Neural progenitor cell (in vitro differentiated cells): ENCODE measurements around the gene CCDC81. TPM values are rescaled to one million over a fixed set of nuclear protein-coding genes. Genes with fewer than 3 reads are reported as not detected.

Experiments
- DNase-seq: peaks from one replicate; pipeline ENCODE4 v3.0.0-alpha.2; 2016; ENCODE audit warnings: low spot score
- H2AFZ ChIP-seq: fragments of 200-600 bp; sonication (generic); replicated peaks from 2 replicates; pipeline ENCODE4 v1.6.1; 2016; ENCODE audit warnings: antibody characterized with exemption
- H3F3A ChIP-seq: fragments of 200-600 bp; sonication (generic); 2 replicates; pipeline ENCODE4 v1.6.1; 2016; ENCODE audit warnings: antibody characterized with exemption, low read depth
- H3K27ac ChIP-seq: fragments of 200-600 bp; sonication (generic); 2 replicates; pipeline ENCODE4 v1.5.1; 2016; ENCODE audit warnings: mild to moderate bottlenecking
- H3K27me3 ChIP-seq: fragments of 200-600 bp; sonication (generic); 2 replicates; pipeline ENCODE4 v1.6.1; 2016; ENCODE audit warnings: mild to moderate bottlenecking, moderate library complexity
- H3K36me3 ChIP-seq: fragments of 200-600 bp; sonication (generic); 2 replicates; pipeline ENCODE4 v1.5.1; 2016
- H3K4me1 ChIP-seq: fragments of 200-600 bp; sonication (generic); 2 replicates; pipeline ENCODE4 v1.6.1; 2016; ENCODE audit warnings: mixed run types
- H3K4me2 ChIP-seq: fragments of 200-600 bp; sonication (generic); 2 replicates; pipeline ENCODE4 v1.6.1; 2016
- H3K4me3 ChIP-seq: fragments of 200-600 bp; sonication (generic); 2 replicates; pipeline ENCODE4 v1.5.1; 2016
- H3K79me2 ChIP-seq: fragments of 200-600 bp; sonication (generic); 2 replicates; pipeline ENCODE4 v1.6.1; 2016; ENCODE audit warnings: low read depth
- H3K9ac ChIP-seq: fragments of 200-600 bp; sonication (generic); 2 replicates; pipeline ENCODE4 v1.6.1; 2016
- H3K9me3 ChIP-seq: fragments of 200-600 bp; sonication (generic); 2 replicates; pipeline ENCODE4 v1.5.1; 2016; ENCODE audit warnings: low read depth
- H4K20me1 ChIP-seq: fragments of 200-600 bp; sonication (generic); 2 replicates; pipeline ENCODE4 v1.6.1; 2016; ENCODE audit warnings: low read depth
- H3K27ac Mint-ChIP-seq: 3 replicates; pipeline ENCODE4 v1.8.0; 2021; ENCODE audit warnings: mixed read lengths
- H3K27me3 Mint-ChIP-seq: 2 replicates; pipeline ENCODE4 v1.8.0; 2022; ENCODE audit warnings: low read depth, mild to moderate bottlenecking, inconsistent platforms, moderate library complexity, mixed read lengths; ENCODE audit not compliant: insufficient read depth
- H3K36me3 Mint-ChIP-seq: 3 replicates; pipeline ENCODE4 v1.8.0; 2021; ENCODE audit warnings: mixed read lengths
- H3K4me1 Mint-ChIP-seq: 3 replicates; pipeline ENCODE4 v1.8.0; 2021; ENCODE audit warnings: mixed read lengths
- H3K4me3 Mint-ChIP-seq: 3 replicates; pipeline ENCODE4 v1.8.0; 2021; ENCODE audit warnings: mild to moderate bottlenecking, moderate library complexity, mixed read lengths
- H3K9me3 Mint-ChIP-seq: 3 replicates; pipeline ENCODE4 v1.8.0; 2020; ENCODE audit warnings: mixed read lengths
- EZH2 ChIP-seq: fragments of 200-600 bp; sonication (generic); IDR thresholded peaks from 2 replicates; pipeline ENCODE4 v1.6.1; 2017; ENCODE audit warnings: antibody characterized with exemption, mild to moderate bottlenecking, moderate library complexity
- EZH2phosphoT487 ChIP-seq: fragments of 200-600 bp; sonication (generic); IDR thresholded peaks from 2 replicates; pipeline ENCODE4 v1.6.1; 2017; ENCODE audit warnings: antibody characterized with exemption
- total RNA-seq: library from RNA; depleted of rRNA; stranded (reverse); fragments of >200 nt; gene quantifications from 2 replicates; pipeline ENCODE4 v1.2.3, GENCODE V29; 2015; ENCODE audit warnings: low replicate concordance
- TF ChIP-seq, protein P1 (sequence below): fragments of 200-600 bp; sonication (generic); IDR thresholded peaks from 2 replicates; pipeline ENCODE4 v1.5.1; 2017; ENCODE audit warnings: antibody characterized with exemption, mild to moderate bottlenecking

CCDC81 gene
- total RNA-seq, 1 donor from 2014 or later = 1.0 TPM

DNA sequence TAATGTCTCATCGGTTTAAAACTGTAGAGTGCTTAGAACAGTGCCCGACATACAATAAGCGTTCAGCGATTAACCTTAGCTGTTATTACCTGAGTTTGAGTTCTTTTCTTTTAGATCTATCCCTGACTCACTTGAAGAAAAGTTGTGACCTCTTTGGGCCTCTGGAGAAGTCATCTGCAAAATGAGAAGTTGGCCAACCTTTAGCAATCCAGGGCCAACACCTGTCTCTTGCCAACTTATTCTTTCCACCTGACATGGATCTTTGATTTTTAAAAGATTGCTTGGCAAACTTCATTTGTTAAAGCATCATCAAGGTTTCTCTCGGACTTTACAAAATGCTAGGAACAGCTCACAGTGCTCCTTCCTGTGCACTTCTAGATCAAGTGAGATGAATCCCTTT lies 89.3 kb downstream of the CCDC81 start:
- DNase-seq = no peak
- Mint-ChIP-seq H3K27ac (no peak overlapping the region), H3K9me3 (no peaks in the 10 kb centered on the region), H3K36me3 (peaks cover 3% of the 10 kb centered on the region), H3K4me3 (no peak overlapping the region), H3K27me3 (peaks cover 2% of the 10 kb centered on the region), H3K4me1 (peaks cover 14% of the 10 kb centered on the region)
- Histone ChIP-seq H3K79me2 (no peaks in the 10 kb centered on the region), H3K9ac (no peak overlapping the region), H3K36me3 (no peaks in the 10 kb centered on the region), H3K9me3 (no peaks in the 10 kb centered on the region), H3K4me1 (peaks cover 5% of the 10 kb centered on the region), H3K27ac (no peak overlapping the region), H3F3A (no peaks in the 10 kb centered on the region), H3K4me2 (no peak overlapping the region), H2AFZ (no peak overlapping the region), H3K4me3 (no peak overlapping the region), H4K20me1 (no peaks in the 10 kb centered on the region), H3K27me3 (no peaks in the 10 kb centered on the region)
- TF ChIP-seq EZH2phosphoT487 = no peak
- TF ChIP-seq, protein P1, sequence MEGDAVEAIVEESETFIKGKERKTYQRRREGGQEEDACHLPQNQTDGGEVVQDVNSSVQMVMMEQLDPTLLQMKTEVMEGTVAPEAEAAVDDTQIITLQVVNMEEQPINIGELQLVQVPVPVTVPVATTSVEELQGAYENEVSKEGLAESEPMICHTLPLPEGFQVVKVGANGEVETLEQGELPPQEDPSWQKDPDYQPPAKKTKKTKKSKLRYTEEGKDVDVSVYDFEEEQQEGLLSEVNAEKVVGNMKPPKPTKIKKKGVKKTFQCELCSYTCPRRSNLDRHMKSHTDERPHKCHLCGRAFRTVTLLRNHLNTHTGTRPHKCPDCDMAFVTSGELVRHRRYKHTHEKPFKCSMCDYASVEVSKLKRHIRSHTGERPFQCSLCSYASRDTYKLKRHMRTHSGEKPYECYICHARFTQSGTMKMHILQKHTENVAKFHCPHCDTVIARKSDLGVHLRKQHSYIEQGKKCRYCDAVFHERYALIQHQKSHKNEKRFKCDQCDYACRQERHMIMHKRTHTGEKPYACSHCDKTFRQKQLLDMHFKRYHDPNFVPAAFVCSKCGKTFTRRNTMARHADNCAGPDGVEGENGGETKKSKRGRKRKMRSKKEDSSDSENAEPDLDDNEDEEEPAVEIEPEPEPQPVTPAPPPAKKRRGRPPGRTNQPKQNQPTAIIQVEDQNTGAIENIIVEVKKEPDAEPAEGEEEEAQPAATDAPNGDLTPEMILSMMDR = no peak
- no peak for TF ChIP-seq EZH2

- DNase-seq = no peak
- Histone ChIP-seq H3K4me3 (no peak overlapping the region), H3K36me3 (no peaks in the 10 kb centered on the region), H3K27ac (no peak overlapping the region), H3K4me1 (peaks cover 5% of the 10 kb centered on the region), H3K9ac (no peak overlapping the region), H3K4me2 (no peak overlapping the region), H3F3A (no peaks in the 10 kb centered on the region), H3K27me3 (no peaks in the 10 kb centered on the region), H3K79me2 (no peaks in the 10 kb centered on the region), H3K9me3 (no peaks in the 10 kb centered on the region), H2AFZ (no peak overlapping the region), H4K20me1 (no peaks in the 10 kb centered on the region)
- no peak overlapping the region for H3K27ac Mint-ChIP-seq
- H3K27me3 Mint-ChIP-seq = peaks cover 2% of the 10 kb centered on the region
- peaks cover 14% of the 10 kb centered on the region for H3K4me1 Mint-ChIP-seq
- TF ChIP-seq EZH2 (no peak), EZH2phosphoT487 (no peak)
- TF ChIP-seq, protein P1 = no peak
- H3K9me3 Mint-ChIP-seq = no peaks in the 10 kb centered on the region
- H3K36me3 Mint-ChIP-seq = peaks cover 3% of the 10 kb centered on the region
- H3K4me3 Mint-ChIP-seq = no peak overlapping the region
Observed at GRCh38 chr11:86464509-86465221, 90.0 kb downstream of the CCDC81 start.

- no peak for TF ChIP-seq EZH2phosphoT487
- Mint-ChIP-seq H3K9me3 (no peaks in the 10 kb centered on the region), H3K36me3 (peaks cover 3% of the 10 kb centered on the region), H3K27ac (no peak overlapping the region), H3K27me3 (peaks cover 2% of the 10 kb centered on the region), H3K4me3 (no peak overlapping the region), H3K4me1 (no peaks in the 10 kb centered on the region)
- DNase-seq = no peak
- Histone ChIP-seq H2AFZ (no peak overlapping the region), H3K79me2 (no peaks in the 10 kb centered on the region), H3K4me1 (no peaks in the 10 kb centered on the region), H3K4me3 (no peak overlapping the region), H3K27ac (no peak overlapping the region), H3K9me3 (no peaks in the 10 kb centered on the region), H3F3A (no peaks in the 10 kb centered on the region), H4K20me1 (no peaks in the 10 kb centered on the region), H3K36me3 (no peaks in the 10 kb centered on the region), H3K4me2 (no peak overlapping the region), H3K27me3 (no peaks in the 10 kb centered on the region), H3K9ac (no peak overlapping the region)
Observed at GRCh38 chr11:86468169-86468568, 93.5 kb downstream of the CCDC81 start.
